NCI-H146 treated with DMSO at 0.1 percent for 48 hours (cell line): ENCODE measurements around the gene MPO.

Experiments used
- DNase-seq: peaks from one replicate; lab custom pipeline; 2025; ENCODE audit not compliant: unreplicated experiment; lab: John Stamatoyannopoulos, UW

The MPO gene

GRCh38 chr17:58236394-58236793 is 44.3 kb downstream of the MPO start:
- no peak for DNase-seq

- no peak for DNase-seq
These were observed 44.9 kb downstream of the MPO start for GRCh38 chr17:58235821-58236220.

DNA sequence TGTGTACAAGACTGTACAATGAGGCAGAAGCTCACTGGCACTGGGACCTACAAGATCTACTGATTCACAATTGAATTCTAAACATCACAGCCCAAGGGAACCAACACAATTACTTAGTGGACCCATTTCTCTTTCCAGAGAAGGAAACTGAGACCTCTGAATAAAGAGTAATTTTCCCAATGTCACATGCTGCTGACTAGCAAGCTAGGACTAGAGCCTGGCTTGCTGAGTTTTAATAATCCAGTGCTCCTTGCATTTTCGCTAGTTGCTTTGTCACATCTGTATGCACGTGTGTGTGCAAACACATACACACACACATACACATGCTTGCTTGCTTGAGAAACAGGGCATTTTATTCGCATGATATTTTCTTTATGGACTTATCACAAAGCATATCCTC is 46.2 kb downstream of the MPO start:
- DNase-seq, result no peak

DNA sequence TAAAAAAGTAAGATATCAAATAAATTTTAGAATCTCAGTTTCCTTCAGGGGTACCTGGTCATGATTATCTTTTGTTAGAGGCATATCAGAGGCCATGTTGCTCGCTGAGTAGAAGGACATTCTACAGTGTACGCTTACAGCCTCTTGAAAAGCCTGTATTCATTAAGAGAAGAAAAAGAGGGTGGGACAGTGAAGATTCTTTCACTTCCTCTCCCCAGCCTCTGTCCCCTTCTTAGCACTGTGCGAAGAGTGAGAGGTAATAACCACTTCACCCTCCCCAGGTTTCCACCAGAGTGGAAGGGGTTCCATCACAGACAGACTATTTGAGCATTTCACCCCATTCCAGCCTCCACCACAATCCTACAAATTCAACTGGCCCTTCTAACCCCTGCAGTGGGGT is 47.2 kb downstream of the MPO start:
- DNase-seq, result no peak

DNA sequence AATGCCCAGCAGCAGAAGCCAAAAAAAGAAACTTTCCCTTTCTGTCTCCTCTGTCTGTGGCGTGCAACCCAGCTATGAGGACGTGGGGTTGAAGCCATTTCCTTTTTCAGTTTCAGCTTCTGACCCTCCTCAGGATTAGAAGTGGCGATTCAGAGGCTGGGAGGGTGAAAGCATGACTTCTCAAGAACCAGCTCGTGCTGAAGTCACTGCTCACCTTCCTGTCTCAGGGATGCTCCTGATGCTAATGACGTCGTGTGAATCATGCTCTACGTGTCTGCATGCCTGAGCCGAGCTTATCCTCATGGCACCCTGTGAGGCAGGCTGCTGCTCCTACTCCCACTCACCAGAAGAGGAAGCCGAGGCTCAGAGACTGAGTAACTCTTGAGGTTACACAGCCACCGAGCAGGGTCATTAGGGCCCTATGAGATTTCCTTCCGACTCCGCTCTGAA is 48.0 kb downstream of the MPO start:
- no peak for DNase-seq

GRCh38 chr17:58231641-58232040 is 49.1 kb downstream of the MPO start:
- no peak for DNase-seq

GRCh38 chr17:58229881-58230280 is 50.9 kb downstream of the MPO start:
- no peak for DNase-seq

DNA sequence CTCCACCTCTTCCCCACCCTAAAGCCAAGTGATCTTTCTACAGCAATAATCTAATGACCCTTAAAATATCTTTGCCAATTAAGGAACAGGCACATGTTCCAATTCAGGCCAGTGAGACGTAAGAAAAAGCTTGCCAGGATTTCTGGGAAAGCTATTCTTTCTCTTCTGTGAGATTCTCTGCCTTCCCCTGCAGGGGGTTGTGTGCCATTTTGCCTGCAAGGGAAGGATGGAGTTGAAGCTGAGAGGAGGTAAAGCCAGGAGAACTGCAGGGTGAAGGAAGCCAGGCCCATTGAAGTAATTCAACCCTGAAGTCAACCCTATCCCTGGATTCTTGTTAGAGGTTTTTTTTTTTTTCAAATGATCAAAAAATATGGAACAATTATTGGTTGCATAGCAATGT is 51.4 kb downstream of the MPO start:
- DNase-seq, result no peak

GRCh38 chr17:58228679-58229078 is 52.1 kb downstream of the MPO start:
- no peak for DNase-seq

DNA sequence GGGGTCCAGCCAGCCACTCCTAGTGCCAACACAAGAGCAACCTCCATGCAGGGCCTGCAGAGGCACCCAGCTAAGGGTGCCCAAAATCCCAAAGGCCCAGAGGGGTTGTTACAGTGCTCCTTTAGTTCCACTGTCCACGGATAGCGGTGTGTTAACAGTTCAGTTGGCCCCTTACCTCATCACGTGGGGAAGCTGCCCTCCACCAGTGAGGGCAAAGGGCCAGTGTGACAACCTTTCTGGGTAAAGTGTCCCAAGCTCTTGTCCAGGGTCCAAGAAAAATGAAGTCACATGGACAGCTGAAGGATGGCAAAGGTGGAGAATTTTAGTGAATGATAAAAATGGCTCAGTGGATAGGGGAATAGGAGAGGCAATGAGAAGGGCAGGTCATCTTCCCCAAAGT is 53.0 kb downstream of the MPO start:
- DNase-seq, result no peak

GRCh38 chr17:58224315-58224714 is 56.4 kb downstream of the MPO start:
- DNase-seq, result no peak
